ENCODE data around the gene TEAD1. TPM values are rescaled to one million over a fixed set of nuclear protein-coding genes. Genes with fewer than 3 reads are reported as not detected.

Gene TEAD1
- total and polyA plus RNA-seq, 9 of the 15 experiments (the other 6 are each of a cell fraction or from before 2014, with no cell fraction given), result 1.7 to 17.7 (median 10.8) TPM

DNA sequence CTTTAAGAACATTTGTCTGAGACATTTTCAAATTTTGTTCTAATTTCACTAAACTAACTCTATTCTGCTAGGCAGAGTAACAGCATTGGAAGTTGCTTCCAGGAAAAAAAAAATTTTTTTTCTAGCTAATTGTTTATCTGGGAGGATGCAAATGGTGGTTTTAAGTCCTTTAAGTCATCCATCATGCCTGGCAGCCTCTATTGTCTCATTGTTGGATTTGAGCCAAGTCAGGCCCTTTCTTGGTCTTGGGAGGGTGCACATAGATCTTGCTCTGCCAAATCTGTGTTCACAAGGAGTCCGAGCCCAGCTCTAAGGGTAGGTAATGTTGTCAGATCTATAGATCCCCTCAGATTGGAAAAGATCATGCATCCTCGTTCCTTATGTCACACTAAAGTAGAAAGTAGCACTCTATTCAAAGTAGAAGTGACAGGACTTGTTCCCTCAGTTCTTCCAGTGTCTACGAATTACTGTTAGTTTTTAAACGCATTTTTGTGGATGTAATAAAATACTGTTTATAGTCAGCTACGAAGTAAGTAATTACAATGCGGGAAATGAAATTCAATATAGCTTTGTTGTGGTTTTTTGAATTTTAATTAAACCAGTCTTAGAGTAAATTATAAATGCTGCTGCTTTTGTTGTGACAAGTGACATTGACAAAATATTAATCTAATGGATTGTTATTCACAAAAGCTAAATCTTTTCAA is 168.9 kb downstream of the TEAD1 start (continued):
- TF ChIP-seq, protein P1, sequence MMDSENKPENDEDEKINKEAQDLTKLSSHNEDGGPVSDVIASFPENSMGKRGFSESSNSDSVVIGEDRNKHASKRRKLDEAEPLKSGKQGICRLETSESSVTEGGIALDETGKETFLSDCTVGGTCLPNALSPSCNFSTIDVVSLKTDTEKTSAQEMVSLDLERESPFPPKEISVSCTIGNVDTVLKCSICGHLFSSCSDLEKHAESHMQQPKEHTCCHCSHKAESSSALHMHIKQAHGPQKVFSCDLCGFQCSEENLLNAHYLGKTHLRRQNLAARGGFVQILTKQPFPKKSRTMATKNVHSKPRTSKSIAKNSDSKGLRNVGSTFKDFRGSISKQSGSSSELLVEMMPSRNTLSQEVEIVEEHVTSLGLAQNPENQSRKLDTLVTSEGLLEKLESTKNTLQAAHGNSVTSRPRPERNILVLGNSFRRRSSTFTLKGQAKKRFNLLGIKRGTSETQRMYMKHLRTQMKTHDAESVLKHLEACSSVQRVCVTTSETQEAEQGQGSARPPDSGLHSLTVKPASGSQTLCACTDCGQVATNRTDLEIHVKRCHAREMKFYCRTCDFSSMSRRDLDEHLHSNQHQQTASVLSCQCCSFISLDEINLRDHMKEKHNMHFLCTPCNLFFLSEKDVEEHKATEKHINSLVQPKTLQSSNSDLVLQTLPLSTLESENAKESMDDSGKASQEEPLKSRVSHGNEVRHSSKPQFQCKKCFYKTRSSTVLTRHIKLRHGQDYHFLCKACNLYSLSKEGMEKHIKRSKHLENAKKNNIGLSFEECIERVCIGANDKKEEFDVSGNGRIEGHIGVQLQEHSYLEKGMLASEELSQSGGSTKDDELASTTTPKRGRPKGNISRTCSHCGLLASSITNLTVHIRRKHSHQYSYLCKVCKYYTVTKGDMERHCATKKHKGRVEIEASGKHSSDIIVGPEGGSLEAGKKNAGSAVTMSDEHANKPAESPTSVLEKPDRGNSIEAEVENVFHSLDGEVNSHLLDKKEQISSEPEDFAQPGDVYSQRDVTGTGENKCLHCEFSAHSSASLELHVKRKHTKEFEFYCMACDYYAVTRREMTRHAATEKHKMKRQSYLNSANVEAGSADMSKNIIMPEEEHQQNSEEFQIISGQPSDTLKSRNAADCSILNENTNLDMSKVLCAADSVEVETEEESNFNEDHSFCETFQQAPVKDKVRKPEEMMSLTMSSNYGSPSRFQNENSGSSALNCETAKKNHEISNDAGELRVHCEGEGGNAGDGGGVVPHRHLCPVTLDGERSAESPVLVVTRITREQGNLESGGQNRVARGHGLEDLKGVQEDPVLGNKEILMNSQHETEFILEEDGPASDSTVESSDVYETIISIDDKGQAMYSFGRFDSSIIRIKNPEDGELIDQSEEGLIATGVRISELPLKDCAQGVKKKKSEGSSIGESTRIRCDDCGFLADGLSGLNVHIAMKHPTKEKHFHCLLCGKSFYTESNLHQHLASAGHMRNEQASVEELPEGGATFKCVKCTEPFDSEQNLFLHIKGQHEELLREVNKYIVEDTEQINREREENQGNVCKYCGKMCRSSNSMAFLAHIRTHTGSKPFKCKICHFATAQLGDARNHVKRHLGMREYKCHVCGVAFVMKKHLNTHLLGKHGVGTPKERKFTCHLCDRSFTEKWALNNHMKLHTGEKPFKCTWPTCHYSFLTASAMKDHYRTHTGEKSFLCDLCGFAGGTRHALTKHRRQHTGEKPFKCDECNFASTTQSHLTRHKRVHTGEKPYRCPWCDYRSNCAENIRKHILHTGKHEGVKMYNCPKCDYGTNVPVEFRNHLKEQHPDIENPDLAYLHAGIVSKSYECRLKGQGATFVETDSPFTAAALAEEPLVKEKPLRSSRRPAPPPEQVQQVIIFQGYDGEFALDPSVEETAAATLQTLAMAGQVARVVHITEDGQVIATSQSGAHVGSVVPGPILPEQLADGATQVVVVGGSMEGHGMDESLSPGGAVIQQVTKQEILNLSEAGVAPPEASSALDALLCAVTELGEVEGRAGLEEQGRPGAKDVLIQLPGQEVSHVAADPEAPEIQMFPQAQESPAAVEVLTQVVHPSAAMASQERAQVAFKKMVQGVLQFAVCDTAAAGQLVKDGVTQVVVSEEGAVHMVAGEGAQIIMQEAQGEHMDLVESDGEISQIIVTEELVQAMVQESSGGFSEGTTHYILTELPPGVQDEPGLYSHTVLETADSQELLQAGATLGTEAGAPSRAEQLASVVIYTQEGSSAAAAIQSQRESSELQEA (IDR thresholded peaks at IDR 0.05; ENCODE audit: low read depth), result no peak
- no peak for TF ChIP-seq MYNN (IDR thresholded peaks at IDR 0.05)
- TF ChIP-seq MYNN (CRISPR knock-in tag; IDR thresholded peaks at IDR 0.05), result no peak
- TF ChIP-seq RCOR1 (IDR thresholded peaks at IDR 0.05; ENCODE audit: borderline replicate concordance in 1 of 2, low read depth in 2 of 2, low read length in 2 of 2), result peak; percentile 24 to 86; a peak in 3 of 4 replicates
- TF ChIP-seq CTCFL (IDR thresholded peaks at IDR 0.05; ENCODE audit: borderline replicate concordance, insufficient read depth, low read depth, low read length, poor library complexity, severe bottlenecking), result no peak
- no peak for TF ChIP-seq SETDB1 (IDR thresholded peaks at IDR 0.05; ENCODE audit: low read length)
- no peak for TF ChIP-seq ZNF174 (CRISPR knock-in tag; IDR thresholded peaks at IDR 0.05)
- TF ChIP-seq TAL1 (IDR thresholded peaks at IDR 0.05), result peak; percentile 55
- TF ChIP-seq, protein P2, sequence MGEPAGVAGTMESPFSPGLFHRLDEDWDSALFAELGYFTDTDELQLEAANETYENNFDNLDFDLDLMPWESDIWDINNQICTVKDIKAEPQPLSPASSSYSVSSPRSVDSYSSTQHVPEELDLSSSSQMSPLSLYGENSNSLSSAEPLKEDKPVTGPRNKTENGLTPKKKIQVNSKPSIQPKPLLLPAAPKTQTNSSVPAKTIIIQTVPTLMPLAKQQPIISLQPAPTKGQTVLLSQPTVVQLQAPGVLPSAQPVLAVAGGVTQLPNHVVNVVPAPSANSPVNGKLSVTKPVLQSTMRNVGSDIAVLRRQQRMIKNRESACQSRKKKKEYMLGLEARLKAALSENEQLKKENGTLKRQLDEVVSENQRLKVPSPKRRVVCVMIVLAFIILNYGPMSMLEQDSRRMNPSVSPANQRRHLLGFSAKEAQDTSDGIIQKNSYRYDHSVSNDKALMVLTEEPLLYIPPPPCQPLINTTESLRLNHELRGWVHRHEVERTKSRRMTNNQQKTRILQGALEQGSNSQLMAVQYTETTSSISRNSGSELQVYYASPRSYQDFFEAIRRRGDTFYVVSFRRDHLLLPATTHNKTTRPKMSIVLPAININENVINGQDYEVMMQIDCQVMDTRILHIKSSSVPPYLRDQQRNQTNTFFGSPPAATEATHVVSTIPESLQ (CRISPR knock-in tag; IDR thresholded peaks at IDR 0.05), result no peak
- no peak for TF ChIP-seq ZNF165 (CRISPR knock-in tag; IDR thresholded peaks at IDR 0.05; ENCODE audit: borderline replicate concordance)
- TF ChIP-seq E2F1 (CRISPR knock-in tag; IDR thresholded peaks at IDR 0.05), result no peak
- TF ChIP-seq SRSF1 (IDR thresholded peaks at IDR 0.05; ENCODE audit: low read depth, low read length), result no peak
- no peak for TF ChIP-seq ZNF699 (CRISPR knock-in tag; IDR thresholded peaks at IDR 0.05; ENCODE audit: insufficient replicate concordance)
- TF ChIP-seq ZNF507 (tag; conservative IDR thresholded peaks at IDR 0.05), result no peak
- TF ChIP-seq MAFG (tag; conservative IDR thresholded peaks at IDR 0.05), result no peak
